ENCODE measurements around the gene KCNG4. TPM values are rescaled to one million over a fixed set of nuclear protein-coding genes. Genes with fewer than 3 reads are reported as not detected.
A peak's percentile ranks its signal among the peaks of the same experiment; 100 is the strongest.

KCNG4 gene, protein sequence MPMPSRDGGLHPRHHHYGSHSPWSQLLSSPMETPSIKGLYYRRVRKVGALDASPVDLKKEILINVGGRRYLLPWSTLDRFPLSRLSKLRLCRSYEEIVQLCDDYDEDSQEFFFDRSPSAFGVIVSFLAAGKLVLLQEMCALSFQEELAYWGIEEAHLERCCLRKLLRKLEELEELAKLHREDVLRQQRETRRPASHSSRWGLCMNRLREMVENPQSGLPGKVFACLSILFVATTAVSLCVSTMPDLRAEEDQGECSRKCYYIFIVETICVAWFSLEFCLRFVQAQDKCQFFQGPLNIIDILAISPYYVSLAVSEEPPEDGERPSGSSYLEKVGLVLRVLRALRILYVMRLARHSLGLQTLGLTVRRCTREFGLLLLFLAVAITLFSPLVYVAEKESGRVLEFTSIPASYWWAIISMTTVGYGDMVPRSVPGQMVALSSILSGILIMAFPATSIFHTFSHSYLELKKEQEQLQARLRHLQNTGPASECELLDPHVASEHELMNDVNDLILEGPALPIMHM
- total RNA-seq: not detected

DNA sequence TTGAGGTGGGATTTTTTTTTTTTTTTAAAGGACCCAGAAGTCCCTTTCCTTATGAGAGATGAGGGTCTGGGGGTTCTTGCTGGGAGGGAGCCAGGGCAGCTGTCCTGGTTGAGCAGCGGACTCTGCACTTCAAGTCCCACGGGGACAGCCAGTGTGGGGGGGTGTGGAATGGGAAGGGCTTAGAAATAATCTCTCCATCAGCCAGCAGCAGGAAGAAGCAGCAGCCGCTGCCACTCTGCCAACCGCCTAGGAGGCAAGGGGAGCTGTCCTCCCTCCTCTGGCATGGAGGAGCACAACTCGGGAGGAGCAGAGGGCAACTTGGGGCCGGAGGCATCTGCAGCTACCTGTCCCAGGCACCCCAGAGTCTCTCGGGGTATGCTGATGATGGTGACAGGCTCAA, at the start of gene KCNG4:
TSS of gene KCNG4 (minus strand) at position 104 of the 400 bp plus-strand sequence. CDS start 2,527 bp downstream, outside the sequence.
- Histone ChIP-seq H3K27ac (no peak within 1 kb of the TSS), H3K27me3 (no peaks in the 10 kb centered on the region), H3K36me3 (no peaks in the 10 kb centered on the region), H3K4me1 (no peaks in the 10 kb centered on the region), H3K4me3 (no peak within 1 kb of the TSS), H3K9me3 (no peaks in the 10 kb centered on the region)
- DNase-seq (ENCODE audit: low spot score): no peak
- TF ChIP-seq, protein P1, sequence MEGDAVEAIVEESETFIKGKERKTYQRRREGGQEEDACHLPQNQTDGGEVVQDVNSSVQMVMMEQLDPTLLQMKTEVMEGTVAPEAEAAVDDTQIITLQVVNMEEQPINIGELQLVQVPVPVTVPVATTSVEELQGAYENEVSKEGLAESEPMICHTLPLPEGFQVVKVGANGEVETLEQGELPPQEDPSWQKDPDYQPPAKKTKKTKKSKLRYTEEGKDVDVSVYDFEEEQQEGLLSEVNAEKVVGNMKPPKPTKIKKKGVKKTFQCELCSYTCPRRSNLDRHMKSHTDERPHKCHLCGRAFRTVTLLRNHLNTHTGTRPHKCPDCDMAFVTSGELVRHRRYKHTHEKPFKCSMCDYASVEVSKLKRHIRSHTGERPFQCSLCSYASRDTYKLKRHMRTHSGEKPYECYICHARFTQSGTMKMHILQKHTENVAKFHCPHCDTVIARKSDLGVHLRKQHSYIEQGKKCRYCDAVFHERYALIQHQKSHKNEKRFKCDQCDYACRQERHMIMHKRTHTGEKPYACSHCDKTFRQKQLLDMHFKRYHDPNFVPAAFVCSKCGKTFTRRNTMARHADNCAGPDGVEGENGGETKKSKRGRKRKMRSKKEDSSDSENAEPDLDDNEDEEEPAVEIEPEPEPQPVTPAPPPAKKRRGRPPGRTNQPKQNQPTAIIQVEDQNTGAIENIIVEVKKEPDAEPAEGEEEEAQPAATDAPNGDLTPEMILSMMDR (IDR thresholded peaks at IDR 0.05): no peak

DNA sequence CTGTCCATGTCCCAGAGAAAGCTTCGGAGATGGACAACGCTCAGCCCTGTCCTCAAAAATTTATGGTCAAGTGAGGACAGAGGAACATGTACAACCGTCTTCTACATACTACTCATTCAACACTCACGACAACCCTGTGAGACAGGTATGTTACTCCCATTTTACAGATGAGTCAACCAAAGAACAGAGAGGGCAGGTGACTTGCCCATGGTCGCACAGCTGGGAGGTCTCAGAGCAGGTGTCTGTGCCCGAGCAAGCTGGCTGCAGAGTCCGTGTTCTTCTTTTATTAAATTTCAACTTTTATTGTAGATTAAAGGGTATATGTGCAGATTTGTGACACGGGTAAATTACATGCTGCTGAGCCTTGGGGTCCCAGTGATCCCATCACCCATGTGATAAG, 49.1 kb upstream of the KCNG4 start:
- TF ChIP-seq, protein P1 (IDR thresholded peaks at IDR 0.05): no peak
- H3K4me3 ChIP-seq: no peak overlapping the region
- H3K27me3 ChIP-seq: no peaks in the 10 kb centered on the region
- no peak for DNase-seq (ENCODE audit: low spot score)
- H3K4me1 ChIP-seq: peaks cover 0 to 35% of the 10 kb centered on the region in 2 donors
- no peaks in the 10 kb centered on the region for H3K9me3 ChIP-seq
- no peaks in the 10 kb centered on the region for H3K36me3 ChIP-seq
- no peak overlapping the region for H3K27ac ChIP-seq

DNA sequence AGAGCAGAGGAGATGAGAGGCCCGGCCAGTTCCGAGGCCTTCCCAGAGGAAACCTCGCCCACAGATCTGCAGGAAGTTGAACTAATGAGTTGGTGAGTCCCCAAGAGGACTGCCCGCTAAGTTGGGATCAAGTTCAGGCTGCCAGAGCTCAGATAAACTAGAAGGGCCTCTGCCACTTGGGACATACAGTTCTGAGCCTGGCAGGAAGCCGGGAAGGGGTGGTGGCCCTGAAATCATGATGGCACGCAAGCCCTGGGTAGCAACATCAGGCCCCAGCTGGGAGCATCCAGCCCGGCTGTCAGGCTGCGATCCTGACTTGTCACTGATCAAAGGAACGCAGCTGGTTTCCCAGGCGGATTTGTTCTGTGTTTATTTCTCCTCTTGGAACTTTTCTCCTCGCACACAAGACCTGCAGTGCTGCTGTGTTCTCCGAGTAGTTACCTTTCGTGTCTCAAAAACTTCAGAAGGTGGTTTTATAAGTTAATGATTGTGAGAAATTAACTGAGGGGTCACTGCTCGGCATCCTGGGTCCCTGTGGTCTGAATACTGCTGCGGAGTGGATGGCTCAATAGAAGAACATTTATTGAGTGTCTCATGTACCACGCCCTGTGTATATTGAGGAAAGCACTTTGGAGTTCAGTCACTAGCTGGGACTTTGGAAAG, 46.9 kb upstream of the KCNG4 start:
- Histone ChIP-seq H3K4me1 (peaks cover 0 to 39% of the 10 kb centered on the region in 2 donors), H3K4me3 (no peak overlapping the region), H3K9me3 (no peaks in the 10 kb centered on the region), H3K36me3 (no peaks in the 10 kb centered on the region), H3K27me3 (no peaks in the 10 kb centered on the region), H3K27ac (peak overlapping the region; percentile 46 to 55)
- DNase-seq (ENCODE audit: low spot score): peak; percentile 59
- TF ChIP-seq, protein P1 (IDR thresholded peaks at IDR 0.05): no peak

DNA sequence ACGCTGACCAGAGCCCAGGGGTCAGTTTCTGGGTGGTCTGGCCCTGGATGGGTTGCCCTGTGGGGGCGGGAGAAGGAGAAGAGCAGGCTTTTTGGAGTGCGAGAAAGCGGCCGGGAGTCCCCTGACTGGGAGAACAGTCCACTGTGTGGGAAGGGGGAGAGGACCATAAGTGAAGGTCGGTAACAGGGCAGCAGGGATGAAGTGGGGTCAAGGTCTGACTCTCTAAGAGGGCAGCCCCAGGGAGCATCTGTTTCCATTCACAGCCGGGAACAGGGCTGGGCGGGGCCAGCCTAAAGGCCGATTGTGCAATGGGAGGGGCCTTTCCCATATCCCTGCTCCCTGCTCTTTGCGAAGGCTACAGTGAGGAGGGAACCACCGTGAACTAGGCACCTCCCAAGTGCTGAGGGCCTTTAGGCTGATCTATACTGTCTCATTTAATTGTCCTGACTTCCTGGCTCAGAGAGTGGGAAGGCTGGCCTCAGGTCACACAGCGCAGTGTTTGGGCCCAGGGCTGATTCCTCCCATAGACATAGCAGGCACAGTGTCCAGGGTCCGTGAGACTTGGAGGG, 44.4 kb upstream of the KCNG4 start:
- no peaks in the 10 kb centered on the region for H3K36me3 ChIP-seq
- no peak overlapping the region for H3K4me3 ChIP-seq
- no peaks in the 10 kb centered on the region for H3K9me3 ChIP-seq
- H3K4me1 ChIP-seq: peaks cover 0 to 39% of the 10 kb centered on the region in 2 donors
- peak overlapping the region; percentile 14 to 46 for H3K27ac ChIP-seq
- DNase-seq (ENCODE audit: low spot score): peak; percentile 80
- no peaks in the 10 kb centered on the region for H3K27me3 ChIP-seq
- TF ChIP-seq, protein P1 (IDR thresholded peaks at IDR 0.05): no peak

DNA sequence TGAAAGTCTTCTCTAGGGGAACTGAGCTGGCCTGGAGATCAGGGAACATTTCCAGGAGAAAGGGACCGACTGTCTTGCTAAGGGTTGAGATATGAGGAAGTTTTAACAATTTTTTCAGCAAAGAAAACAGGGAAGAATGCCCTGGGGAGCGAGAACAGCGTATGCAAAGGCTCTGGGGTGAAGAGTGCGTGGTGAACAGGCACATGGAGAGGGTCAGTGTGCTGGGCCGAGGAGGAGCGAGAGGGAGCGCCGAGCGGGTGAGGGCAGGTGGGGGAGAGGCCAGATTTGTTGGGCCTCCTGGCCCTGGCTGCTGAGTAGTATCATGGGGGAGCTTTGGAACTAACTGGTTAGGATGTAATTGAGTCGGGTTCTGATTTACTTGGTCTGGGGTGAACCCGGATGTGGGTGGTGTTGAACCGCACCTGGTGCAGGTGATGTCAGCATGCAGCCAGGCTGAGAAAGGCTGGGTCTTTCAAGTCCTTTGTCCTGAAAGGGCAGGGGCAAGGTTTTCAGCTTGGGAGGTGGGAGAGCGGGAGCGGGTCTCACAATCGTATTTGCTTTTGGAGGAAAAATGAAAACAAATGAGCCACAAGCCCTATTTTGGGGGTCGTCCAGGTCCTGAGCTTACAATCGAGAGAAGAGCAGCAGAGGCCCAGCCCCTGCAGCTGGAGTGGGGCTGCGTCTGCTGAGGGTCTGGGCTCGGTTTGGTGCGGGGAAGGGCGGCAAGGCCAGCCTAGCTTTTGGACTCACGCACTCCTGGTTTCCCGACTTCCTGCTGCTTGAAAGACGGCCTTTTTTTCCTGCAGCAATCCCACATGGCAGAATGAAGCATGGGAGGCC, 43.7 kb upstream of the KCNG4 start:
- Histone ChIP-seq H3K9me3 (no peaks in the 10 kb centered on the region), H3K36me3 (no peaks in the 10 kb centered on the region), H3K4me1 (peaks cover 0 to 39% of the 10 kb centered on the region in 2 donors), H3K27ac (peak overlapping the region; percentile 14 to 46), H3K27me3 (no peaks in the 10 kb centered on the region), H3K4me3 (no peak overlapping the region)
- DNase-seq (ENCODE audit: low spot score): no peak
- TF ChIP-seq, protein P1 (IDR thresholded peaks at IDR 0.05): no peak

Data from right atrium auricular region (tissue), 2 donors.